Measurements from ENCODE around the gene TUBG1. TPM values are rescaled to one million over a fixed set of nuclear protein-coding genes. Genes with fewer than 3 reads are reported as not detected.
"Not testable (repeated sequence)": the region's sequence is repeated elsewhere in the genome, so short reads cannot be mapped to it uniquely, and the experiment has no call there.

The TUBG1 gene
- total and polyA plus RNA-seq, 7 donors = 16.2 to 39.2 (median 25.7) TPM

DNA sequence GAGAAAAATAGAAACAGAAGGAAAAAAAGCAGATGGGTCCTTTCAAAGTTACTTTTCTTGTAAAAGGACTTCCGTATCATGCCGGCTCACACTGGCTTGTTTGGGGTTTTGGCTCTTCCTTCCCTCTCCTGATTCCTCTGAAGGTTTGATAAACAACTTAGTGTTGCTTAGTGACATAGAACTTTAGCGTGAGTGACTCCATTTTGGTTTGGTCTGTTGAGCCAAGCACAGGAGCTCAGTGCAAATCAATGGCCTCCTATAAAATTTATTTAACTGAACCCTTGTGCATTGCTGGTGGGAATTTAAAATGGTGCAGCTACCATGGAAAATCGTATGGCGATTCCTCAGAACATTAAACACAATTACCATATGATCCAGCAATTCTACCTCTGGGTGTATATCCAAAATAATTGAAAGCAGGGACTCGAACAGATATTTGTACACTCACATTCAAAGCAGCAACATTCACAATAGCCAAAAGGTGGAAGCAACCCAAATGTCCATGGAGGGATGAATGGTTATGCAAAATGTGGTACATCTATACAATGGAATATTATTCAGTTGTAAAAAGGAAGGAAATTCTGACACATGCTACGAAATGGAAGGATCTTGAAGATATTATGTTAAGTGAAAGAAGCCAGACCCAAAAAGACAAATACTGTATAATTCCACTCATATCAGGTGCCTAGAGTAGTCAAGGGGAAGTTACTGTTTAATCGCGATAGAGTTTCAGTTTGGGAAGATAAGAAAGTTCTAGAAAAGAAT lies 48.5 kb downstream of the TUBG1 start:
- H3K9me3 ChIP-seq = no peaks in the 10 kb centered on the region
- H3K27me3 ChIP-seq = no peaks in the 10 kb centered on the region
- TF ChIP-seq POLR2A (IDR thresholded peaks at IDR 0.05) (no peak), EP300 (IDR thresholded peaks at IDR 0.05) (no peak), POLR2AphosphoS5 (IDR thresholded peaks at IDR 0.05) (no peak)
- TF ChIP-seq, protein P1, sequence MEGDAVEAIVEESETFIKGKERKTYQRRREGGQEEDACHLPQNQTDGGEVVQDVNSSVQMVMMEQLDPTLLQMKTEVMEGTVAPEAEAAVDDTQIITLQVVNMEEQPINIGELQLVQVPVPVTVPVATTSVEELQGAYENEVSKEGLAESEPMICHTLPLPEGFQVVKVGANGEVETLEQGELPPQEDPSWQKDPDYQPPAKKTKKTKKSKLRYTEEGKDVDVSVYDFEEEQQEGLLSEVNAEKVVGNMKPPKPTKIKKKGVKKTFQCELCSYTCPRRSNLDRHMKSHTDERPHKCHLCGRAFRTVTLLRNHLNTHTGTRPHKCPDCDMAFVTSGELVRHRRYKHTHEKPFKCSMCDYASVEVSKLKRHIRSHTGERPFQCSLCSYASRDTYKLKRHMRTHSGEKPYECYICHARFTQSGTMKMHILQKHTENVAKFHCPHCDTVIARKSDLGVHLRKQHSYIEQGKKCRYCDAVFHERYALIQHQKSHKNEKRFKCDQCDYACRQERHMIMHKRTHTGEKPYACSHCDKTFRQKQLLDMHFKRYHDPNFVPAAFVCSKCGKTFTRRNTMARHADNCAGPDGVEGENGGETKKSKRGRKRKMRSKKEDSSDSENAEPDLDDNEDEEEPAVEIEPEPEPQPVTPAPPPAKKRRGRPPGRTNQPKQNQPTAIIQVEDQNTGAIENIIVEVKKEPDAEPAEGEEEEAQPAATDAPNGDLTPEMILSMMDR (IDR thresholded peaks at IDR 0.05) = no peak
- H3K27ac ChIP-seq = peak overlapping the region in 3 of 4 donors; percentile 80 to 91 (median 84)
- no peak overlapping the region for H3K4me3 ChIP-seq
- no peak for DNase-seq
- WGBS, 2 donors = 86 to 89% methylated on average over 9 of the region's 9 CpGs
- H3K4me1 ChIP-seq = peaks cover 0 to 32% (median 30%) of the 10 kb centered on the region in 4 donors
- intact Hi-C loops (cut with DNase I) = no loop called here
- H3K36me3 ChIP-seq = peaks cover 0 to 14% (median 7%) of the 10 kb centered on the region in 4 donors

DNA sequence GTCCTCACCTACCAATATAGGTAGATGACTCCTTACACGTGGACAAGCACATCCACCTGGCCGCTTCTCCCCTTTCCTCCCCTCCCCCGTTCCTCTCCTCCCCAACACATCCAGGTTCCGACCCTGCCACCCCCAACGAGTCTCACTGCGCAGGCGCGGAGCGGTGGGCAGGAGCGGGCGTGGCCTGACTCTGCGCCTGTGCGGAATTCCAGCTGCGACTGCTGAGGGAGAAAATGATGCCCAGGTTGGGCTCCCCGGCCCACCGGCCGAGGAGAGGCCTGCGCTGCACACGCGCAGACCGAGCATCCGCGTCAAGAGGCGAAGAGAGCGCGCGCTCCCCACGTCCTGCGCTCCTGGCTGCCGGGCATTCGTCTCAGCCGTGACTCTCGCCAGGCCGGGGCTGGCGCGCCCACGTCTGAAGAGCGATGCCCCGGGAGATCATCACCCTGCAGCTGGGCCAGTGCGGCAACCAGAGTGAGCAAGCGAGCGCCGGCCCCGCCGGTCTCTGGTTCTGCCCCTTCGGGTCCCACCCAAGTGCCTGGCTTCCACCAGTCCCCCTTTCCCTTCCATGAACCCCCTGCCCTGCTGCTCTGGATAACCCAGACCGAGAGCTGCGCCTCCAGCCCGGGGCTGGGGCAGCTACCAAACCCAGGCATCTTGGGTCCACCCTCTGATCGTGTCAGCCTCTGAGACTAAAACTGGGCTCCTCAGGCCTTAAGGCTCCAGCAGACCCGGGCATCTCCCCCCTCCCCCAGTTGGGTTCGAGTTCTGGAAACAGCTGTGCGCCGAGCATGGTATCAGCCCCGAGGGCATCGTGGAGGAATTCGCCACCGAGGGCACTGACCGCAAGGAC lies 49.8 kb downstream of the TUBG1 start, which contains the start of gene TUBG2:
Gene TUBG2 (plus strand): TSS at position 206 of the 853 bp plus-strand sequence. CDS start 220 bp downstream, at position 426.
- intact Hi-C loops (cut with DNase I) = no loop called here
- 6% methylated on average over 58 to 59 of the region's 59 CpGs for WGBS, 2 donors

DNA sequence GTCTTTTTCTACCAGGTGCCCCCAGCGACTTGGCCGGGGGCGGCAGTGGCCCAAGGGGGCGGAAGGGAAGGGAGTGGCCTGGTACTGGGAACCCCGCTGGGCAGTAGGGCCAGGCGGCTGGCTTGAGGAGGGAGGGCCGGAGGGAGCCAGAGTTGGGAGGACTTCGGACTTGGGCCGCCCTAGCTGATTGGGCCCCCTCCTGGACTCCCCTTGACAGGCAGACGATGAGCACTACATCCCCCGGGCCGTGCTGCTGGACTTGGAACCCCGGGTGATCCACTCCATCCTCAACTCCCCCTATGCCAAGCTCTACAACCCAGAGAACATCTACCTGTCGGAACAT lies 50.4 kb downstream of the TUBG1 start:
- H3K4me3 ChIP-seq = peak overlapping the region; percentile 55 to 73 (median 61)
- H3K27me3 ChIP-seq; intact Hi-C loops (cut with DNase I); H3K9me3 ChIP-seq; DNase-seq: not testable (repeated sequence)
- peaks cover 0 to 20% (median 18%) of the 10 kb centered on the region in 4 donors for H3K4me1 ChIP-seq
- peaks cover 0 to 31% (median 9%) of the 10 kb centered on the region in 4 donors for H3K36me3 ChIP-seq
- 67 to 94% methylated on average over 1 to 7 of the region's 14 CpGs for WGBS, 2 donors
- H3K27ac ChIP-seq = peak overlapping the region; percentile 80 to 91 (median 82)

More for the DNA sequence above, 49.8 kb downstream of the TUBG1 start, which contains the start of gene TUBG2:
- peak within 1 kb of the TSS; percentile 55 to 73 (median 61) for H3K4me3 ChIP-seq
- TF ChIP-seq, protein P1 (IDR thresholded peaks at IDR 0.05) = no peak
- TF ChIP-seq EP300 (IDR thresholded peaks at IDR 0.05) (no peak), POLR2A (IDR thresholded peaks at IDR 0.05) (peak; percentile 52 to 66), POLR2AphosphoS5 (IDR thresholded peaks at IDR 0.05) (peak; percentile 75 to 92 (median 86))
- peaks cover 0 to 23% (median 21%) of the 10 kb centered on the region in 4 donors for H3K4me1 ChIP-seq
- DNase-seq = peak; percentile 94
- no peaks in the 10 kb centered on the region for H3K9me3 ChIP-seq
- H3K27me3 ChIP-seq = no peaks in the 10 kb centered on the region
- peak within 1 kb of the TSS; percentile 80 to 91 (median 82) for H3K27ac ChIP-seq
- H3K36me3 ChIP-seq = peaks cover 0 to 27% (median 9%) of the 10 kb centered on the region in 4 donors

DNA sequence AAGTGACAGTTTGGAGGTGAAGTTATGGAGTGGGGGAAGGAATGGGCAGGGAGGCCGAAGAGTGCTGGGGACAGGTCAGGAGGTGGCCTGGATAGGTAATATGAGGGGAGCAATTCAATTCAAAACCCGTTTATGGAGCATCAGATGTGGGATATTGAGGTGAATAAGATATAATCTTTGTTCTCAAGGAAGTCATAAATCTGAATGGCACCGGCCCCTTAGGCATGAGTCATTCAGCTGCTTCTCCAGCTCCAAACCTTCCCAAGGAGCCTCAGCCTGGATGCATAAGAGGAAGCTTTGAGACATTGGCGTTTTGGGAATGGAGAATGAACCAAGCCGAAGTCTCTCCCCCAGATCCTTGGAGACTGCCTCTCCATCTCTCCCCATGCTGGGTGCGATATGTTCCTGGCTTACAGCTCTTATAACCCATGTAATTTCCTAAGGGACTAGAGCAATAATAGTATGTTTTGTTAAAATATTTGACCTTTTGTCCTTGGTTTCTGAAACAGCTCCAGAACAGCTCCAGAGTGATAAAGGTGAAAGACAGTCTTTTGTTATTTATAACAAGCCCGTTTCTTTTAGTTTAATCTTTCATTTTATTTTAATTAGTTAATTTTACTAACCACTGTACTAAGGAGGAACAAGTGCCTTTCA lies 51.3 kb downstream of the TUBG1 start:
- 19 to 57% methylated on average over 7 of the region's 7 CpGs for WGBS, 2 donors
- H3K27me3 ChIP-seq = no peaks in the 10 kb centered on the region
- H3K4me1 ChIP-seq = peaks cover 0 to 20% (median 18%) of the 10 kb centered on the region in 4 donors
- peaks cover 6 to 40% (median 12%) of the 10 kb centered on the region in 4 donors for H3K36me3 ChIP-seq
- H3K4me3 ChIP-seq = no peak overlapping the region
- no peaks in the 10 kb centered on the region for H3K9me3 ChIP-seq
- no peak for DNase-seq
- TF ChIP-seq EP300 (IDR thresholded peaks at IDR 0.05) = no peak
- no peak for TF ChIP-seq POLR2AphosphoS5 (IDR thresholded peaks at IDR 0.05)
- TF ChIP-seq, protein P1 (IDR thresholded peaks at IDR 0.05) = no peak
- no peak for TF ChIP-seq POLR2A (IDR thresholded peaks at IDR 0.05)
- intact Hi-C loops (cut with DNase I) = no loop called here
- peak overlapping the region in 3 of 4 donors; percentile 26 to 40 (median 27) for H3K27ac ChIP-seq

Other genes starting within 250 kb of the TUBG1 start
- 100 to 1,000 TPM in 3 of 4 donors, 10 to 100 TPM in 1; 87.4 to 230 (median 129) TPM for gene STAT3, start 221.2 kb upstream of the TUBG1 start, total RNA-seq
- gene STAT3, start 221.2 kb upstream of the TUBG1 start, polyA plus RNA-seq = 100 to 1,000 TPM in 1 of 3 donors, 10 to 100 TPM in 2; 43.8 to 135 (median 55.7) TPM
- 100 to 1,000 TPM; 231 to 519 (median 409) TPM for gene CAVIN1, start 186.4 kb upstream of the TUBG1 start, total RNA-seq
- gene CAVIN1, start 186.4 kb upstream of the TUBG1 start, polyA plus RNA-seq = 10 to 100 TPM; 11.8 to 88.9 (median 50.1) TPM
- gene ATP6V0A1, start 150.8 kb upstream of the TUBG1 start, total RNA-seq = 10 to 100 TPM; 36.0 to 96.1 (median 51.2) TPM
- 10 to 100 TPM; 11.6 to 53.1 (median 16.2) TPM for gene ATP6V0A1, start 150.8 kb upstream of the TUBG1 start, polyA plus RNA-seq
- gene NAGLU, start 73.4 kb upstream of the TUBG1 start, total RNA-seq = 10 to 100 TPM; 35.2 to 52.6 (median 45.0) TPM
- 10 to 100 TPM in 2 of 3 donors, 1 to 10 TPM in 1; 9.7 to 33.2 (median 12.6) TPM for gene NAGLU, start 73.4 kb upstream of the TUBG1 start, polyA plus RNA-seq
- gene HSD17B1, start 56.8 kb upstream of the TUBG1 start, total RNA-seq = 1 to 10 TPM in 2 of 4 donors, under 1 TPM in 2; 0.16 to 5.3 (median 0.86) TPM
- 1 to 10 TPM; 1.2 to 1.7 (median 1.4) TPM for gene HSD17B1, start 56.8 kb upstream of the TUBG1 start, polyA plus RNA-seq
- gene COASY, start 47.5 kb upstream of the TUBG1 start, total RNA-seq = 10 to 100 TPM; 14.3 to 17.5 (median 16.3) TPM
- 10 to 100 TPM; 48.0 to 98.9 (median 80.7) TPM for gene COASY, start 47.5 kb upstream of the TUBG1 start, polyA plus RNA-seq
- gene MLX, start 42.6 kb upstream of the TUBG1 start, total RNA-seq = 10 to 100 TPM; 24.7 to 50.5 (median 30.8) TPM
- gene MLX, start 42.6 kb upstream of the TUBG1 start, polyA plus RNA-seq = 100 to 1,000 TPM in 1 of 3 donors, 10 to 100 TPM in 2; 77.1 to 129 (median 97.9) TPM
- 10 to 100 TPM in 1 of 4 donors, 1 to 10 TPM in 3; 4.6 to 10.3 (median 5.7) TPM for gene PSMC3IP, start 32.0 kb upstream of the TUBG1 start, total RNA-seq
- 1 to 10 TPM; 2.3 to 5.8 (median 2.4) TPM for gene PSMC3IP, start 32.0 kb upstream of the TUBG1 start, polyA plus RNA-seq
- 10 to 100 TPM; 47.1 to 82.0 (median 53.7) TPM for gene RETREG3, start 309 bp upstream of the TUBG1 start, total RNA-seq
- 10 to 100 TPM in 1 of 3 donors, 1 to 10 TPM in 2; 7.2 to 28.4 (median 7.4) TPM for gene RETREG3, start 309 bp upstream of the TUBG1 start, polyA plus RNA-seq
- gene TUBG2, start 49.6 kb downstream of the TUBG1 start, total RNA-seq = 10 to 100 TPM; 28.0 to 57.3 (median 33.6) TPM
- 1 to 10 TPM; 1.2 to 6.6 (median 4.2) TPM for gene TUBG2, start 49.6 kb downstream of the TUBG1 start, polyA plus RNA-seq
- 10 to 100 TPM; 12.3 to 25.2 (median 20.1) TPM for gene PLEKHH3, start 67.3 kb downstream of the TUBG1 start, total RNA-seq
- gene PLEKHH3, start 67.3 kb downstream of the TUBG1 start, polyA plus RNA-seq = 10 to 100 TPM in 1 of 3 donors, 1 to 10 TPM in 2; 4.4 to 14.7 (median 9.6) TPM
- 1 to 10 TPM; 2.3 to 9.2 (median 3.5) TPM for gene CCR10, start 72.2 kb downstream of the TUBG1 start, total RNA-seq
- 1 to 10 TPM in 1 of 3 donors, not detected in 2; 1.2 TPM for gene CCR10, start 72.2 kb downstream of the TUBG1 start, polyA plus RNA-seq
- 10 to 100 TPM in 3 of 4 donors, 1 to 10 TPM in 1; 7.4 to 46.8 (median 14.9) TPM for gene CNTNAP1, start 72.8 kb downstream of the TUBG1 start, total RNA-seq
- gene CNTNAP1, start 72.8 kb downstream of the TUBG1 start, polyA plus RNA-seq = 1 to 10 TPM in 1 of 3 donors, under 1 TPM in 2; under 0.01 to 7.7 (median 0.23) TPM
- gene EZH1, start 135.4 kb downstream of the TUBG1 start, total RNA-seq = 10 to 100 TPM; 41.5 to 68.1 (median 42.3) TPM
- gene EZH1, start 135.4 kb downstream of the TUBG1 start, polyA plus RNA-seq = 10 to 100 TPM in 1 of 3 donors, 1 to 10 TPM in 2; 5.3 to 24.1 (median 6.6) TPM
- 10 to 100 TPM; 11.2 to 26.6 (median 18.4) TPM for gene RAMP2, start 151.5 kb downstream of the TUBG1 start, total RNA-seq
- 10 to 100 TPM in 2 of 3 donors, 1 to 10 TPM in 1; 2.3 to 21.0 (median 16.7) TPM for gene RAMP2, start 151.5 kb downstream of the TUBG1 start, polyA plus RNA-seq
- gene VPS25, start 163.8 kb downstream of the TUBG1 start, total RNA-seq = 10 to 100 TPM; 27.1 to 40.3 (median 37.3) TPM
- gene VPS25, start 163.8 kb downstream of the TUBG1 start, polyA plus RNA-seq = 100 to 1,000 TPM; 103 to 135 (median 105) TPM
- gene WNK4, start 170.9 kb downstream of the TUBG1 start, total RNA-seq = under 1 TPM in 1 of 4 donors, not detected in 3; 0.28 TPM
- 10 to 100 TPM; 13.2 to 14.4 (median 14.0) TPM for gene WNK4, start 170.9 kb downstream of the TUBG1 start, polyA plus RNA-seq
- gene COA3, start 189.0 kb downstream of the TUBG1 start, total RNA-seq = 100 to 1,000 TPM in 1 of 4 donors, 10 to 100 TPM in 3; 73.4 to 100 (median 98.2) TPM
- 100 to 1,000 TPM; 282 to 382 (median 295) TPM for gene COA3, start 189.0 kb downstream of the TUBG1 start, polyA plus RNA-seq
- gene CNTD1, start 189.2 kb downstream of the TUBG1 start, total RNA-seq = under 1 TPM in 1 of 4 donors, not detected in 3; 0.33 TPM
- gene CNTD1, start 189.2 kb downstream of the TUBG1 start, polyA plus RNA-seq = 1 to 10 TPM in 2 of 3 donors, under 1 TPM in 1; 0.42 to 7.2 (median 4.2) TPM
- gene BECN1, start 214.6 kb downstream of the TUBG1 start, total RNA-seq = 100 to 1,000 TPM; 139 to 215 (median 161) TPM
- gene BECN1, start 214.6 kb downstream of the TUBG1 start, polyA plus RNA-seq = 100 to 1,000 TPM in 2 of 3 donors, 10 to 100 TPM in 1; 98.8 to 141 (median 131) TPM
- 10 to 100 TPM; 34.3 to 69.1 (median 57.5) TPM for gene PSME3, start 223.7 kb downstream of the TUBG1 start, total RNA-seq
- gene PSME3, start 223.7 kb downstream of the TUBG1 start, polyA plus RNA-seq = 10 to 100 TPM; 59.5 to 94.9 (median 69.4) TPM
- 1 to 10 TPM; 1.2 to 2.1 (median 1.4) TPM for gene AOC2, start 234.9 kb downstream of the TUBG1 start, total RNA-seq
- gene AOC2, start 234.9 kb downstream of the TUBG1 start, polyA plus RNA-seq = 1 to 10 TPM in 1 of 3 donors, not detected in 2; 1.2 TPM
- gene AOC3, start 241.5 kb downstream of the TUBG1 start, total RNA-seq = 100 to 1,000 TPM in 2 of 4 donors, 10 to 100 TPM in 2; 58.1 to 227 (median 107) TPM
- gene AOC3, start 241.5 kb downstream of the TUBG1 start, polyA plus RNA-seq = 10 to 100 TPM in 1 of 3 donors, 1 to 10 TPM in 2; 3.5 to 32.7 (median 5.4) TPM

Measured in sigmoid colon (tissue), 7 donors.